GM18870 (cell line): ENCODE measurements around the gene S100A8.

Experiments
- ATAC-seq: cut with Tn5 transposase; IDR thresholded peaks from one replicate; pipeline ENCODE4 v1.9.1; 2021; ENCODE audit warnings: moderate library complexity; ENCODE audit not compliant: unreplicated experiment

Gene S100A8

GRCh38 chr1:153393926-153394325, 3.1 kb upstream of the S100A8 start:
- ATAC-seq: no peak

- no peak for ATAC-seq
Measured at GRCh38 chr1:153392822-153393221, 1.9 kb upstream of the S100A8 start.

DNA sequence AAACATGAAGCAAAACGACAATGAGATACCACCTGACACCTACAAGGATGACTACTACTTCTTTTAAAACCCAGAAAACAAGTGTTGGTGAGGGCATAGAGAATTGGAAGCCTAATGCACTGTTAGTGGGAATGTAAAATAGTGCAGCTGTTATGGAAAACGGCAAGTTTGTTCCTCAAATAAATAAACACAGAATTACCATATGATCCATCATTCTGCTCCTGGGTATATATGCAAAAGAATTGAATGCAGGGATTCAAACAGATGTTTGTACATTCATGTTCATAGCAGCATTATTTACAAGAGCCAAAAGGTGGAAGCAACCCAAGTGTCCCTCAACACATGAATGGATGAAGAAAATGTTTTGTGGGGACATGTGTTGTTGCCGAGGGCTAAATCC, 1.4 kb upstream of the S100A8 start:
- no peak for ATAC-seq

GRCh38 chr1:153389973-153390879, 647 bp downstream of the S100A8 start:
- no peak for ATAC-seq

DNA sequence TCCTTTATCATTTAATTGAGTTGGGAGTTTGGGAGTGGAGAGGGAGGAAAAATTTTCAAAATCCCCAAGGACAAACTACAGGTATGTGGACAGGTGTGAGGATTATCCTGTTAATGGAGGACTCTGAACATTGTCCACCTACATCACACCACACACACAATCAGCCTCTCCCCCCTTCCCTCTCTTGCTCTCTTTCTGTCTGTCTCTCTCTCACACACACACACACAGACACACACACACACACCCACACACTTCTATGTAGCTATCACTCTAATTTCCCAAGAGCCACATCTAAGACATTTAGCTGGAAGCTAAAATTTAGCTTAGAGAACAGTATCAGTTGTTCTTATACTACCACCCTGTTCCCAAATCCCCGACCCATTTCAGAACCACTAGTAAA, 1.5 kb downstream of the S100A8 start:
- no peak for ATAC-seq

- ATAC-seq: no peak
Measured at GRCh38 chr1:153387785-153388184, 3.1 kb downstream of the S100A8 start.

DNA sequence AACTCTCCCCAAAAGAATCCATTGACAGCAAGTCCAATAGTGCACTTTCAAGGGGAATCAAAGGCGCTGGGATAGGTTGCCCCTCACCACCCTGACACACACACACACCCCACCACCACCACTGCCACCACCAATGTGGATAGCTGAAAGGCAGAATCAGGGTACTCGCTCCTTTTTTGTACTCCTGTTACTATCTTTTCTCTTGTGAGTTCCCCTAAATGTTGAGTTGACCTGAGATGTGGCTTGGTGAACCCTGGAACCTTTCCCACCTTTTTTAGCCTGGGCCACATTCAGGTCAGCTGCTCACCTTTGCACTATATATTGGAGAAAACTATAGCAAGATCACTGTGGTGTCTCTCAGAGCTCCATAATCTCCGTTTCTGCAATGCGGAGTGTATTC, 3.9 kb downstream of the S100A8 start:
- ATAC-seq: no peak

GRCh38 chr1:153386500-153386901, 4.4 kb downstream of the S100A8 start:
- no peak for ATAC-seq

GRCh38 chr1:153384958-153385580, 5.8 kb downstream of the S100A8 start:
- no peak for ATAC-seq

DNA sequence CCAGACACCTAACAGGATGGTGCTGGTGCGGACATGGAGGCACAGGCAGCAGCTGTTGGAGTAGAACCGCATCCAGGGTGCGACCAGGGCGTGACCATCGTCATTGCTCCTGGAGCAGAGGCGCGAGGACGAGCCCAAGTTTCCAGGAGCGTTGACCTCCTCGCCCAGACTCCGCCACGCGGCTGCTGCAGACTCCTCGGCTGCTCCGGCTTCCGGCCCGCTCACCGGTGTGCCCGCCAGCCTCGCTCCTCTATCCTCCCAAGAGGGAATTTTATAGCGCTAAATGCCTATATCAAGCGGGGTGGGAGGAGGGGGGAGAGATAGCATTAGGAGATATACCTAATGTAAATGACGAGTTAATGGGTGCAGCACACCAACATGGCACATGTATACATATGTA, 10.2 kb downstream of the S100A8 start:
- ATAC-seq: no peak

GRCh38 chr1:153379591-153379990, 11.3 kb downstream of the S100A8 start:
- no peak for ATAC-seq

DNA sequence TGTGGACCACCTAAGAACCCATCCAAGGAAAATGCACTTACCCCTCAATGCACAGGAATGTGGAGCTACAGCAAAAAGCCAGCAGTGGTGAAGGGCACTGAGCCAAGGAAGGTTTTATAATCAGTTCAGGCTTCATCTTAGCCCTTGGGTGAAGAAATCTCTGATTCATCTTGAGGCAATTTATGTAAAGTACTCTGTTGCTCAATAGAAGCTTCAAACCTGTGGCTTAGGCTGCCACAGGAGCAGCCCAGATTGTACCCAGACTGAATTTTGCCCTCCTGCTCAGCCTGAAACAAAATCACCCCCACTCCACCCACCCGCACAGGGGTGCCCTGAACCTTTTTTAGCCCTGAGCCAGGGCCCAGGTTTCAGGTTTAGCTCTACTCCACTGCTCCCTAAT, 15.4 kb downstream of the S100A8 start, which contains the start of gene S100A12:
Gene S100A12, minus strand, starts transcription at position 111 of the 400 bp plus-strand sequence. CDS start 1,029 bp downstream, outside the sequence.
- ATAC-seq: no peak

GRCh38 chr1:153374071-153374470, 16.8 kb downstream of the S100A8 start:
- no peak for ATAC-seq

DNA sequence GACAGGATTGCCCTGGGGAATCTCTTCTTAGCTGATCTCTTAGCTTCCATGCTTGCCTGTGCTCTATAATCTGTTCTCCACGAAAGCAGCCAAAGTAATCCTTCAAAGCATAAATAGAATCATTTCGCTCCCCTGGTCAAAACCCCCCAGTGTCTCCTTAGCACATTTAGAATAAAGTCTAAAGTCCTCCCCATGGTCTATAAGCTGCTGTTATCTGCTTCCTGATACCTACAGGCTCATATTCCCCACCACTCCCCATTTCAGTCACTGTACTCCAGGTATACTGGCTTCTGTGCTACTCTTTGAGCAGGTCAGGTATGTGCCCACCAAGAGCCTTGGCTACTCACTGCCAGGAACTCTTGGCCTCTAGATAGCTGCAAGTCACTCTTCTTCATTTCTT, 18.3 kb downstream of the S100A8 start:
- ATAC-seq: no peak

DNA sequence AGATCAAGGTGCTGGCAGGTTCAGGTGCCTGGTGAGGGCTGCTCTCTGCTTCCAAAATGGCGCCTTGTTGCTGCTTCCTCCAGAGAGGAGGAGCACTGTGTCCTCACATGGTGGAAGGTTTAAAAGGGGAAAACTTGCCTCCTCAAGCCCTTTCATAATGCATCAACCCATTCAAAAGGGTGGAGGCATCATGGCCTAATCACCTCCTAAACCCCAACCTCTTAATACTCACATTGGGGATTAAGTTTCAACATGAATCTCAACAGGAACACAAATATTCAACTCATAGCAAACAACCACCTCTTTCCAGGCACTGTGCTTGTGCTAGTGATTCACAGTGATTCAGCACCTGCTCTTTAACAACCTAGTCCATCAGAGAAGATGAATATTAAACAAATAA, 19.6 kb downstream of the S100A8 start:
- ATAC-seq: no peak

DNA sequence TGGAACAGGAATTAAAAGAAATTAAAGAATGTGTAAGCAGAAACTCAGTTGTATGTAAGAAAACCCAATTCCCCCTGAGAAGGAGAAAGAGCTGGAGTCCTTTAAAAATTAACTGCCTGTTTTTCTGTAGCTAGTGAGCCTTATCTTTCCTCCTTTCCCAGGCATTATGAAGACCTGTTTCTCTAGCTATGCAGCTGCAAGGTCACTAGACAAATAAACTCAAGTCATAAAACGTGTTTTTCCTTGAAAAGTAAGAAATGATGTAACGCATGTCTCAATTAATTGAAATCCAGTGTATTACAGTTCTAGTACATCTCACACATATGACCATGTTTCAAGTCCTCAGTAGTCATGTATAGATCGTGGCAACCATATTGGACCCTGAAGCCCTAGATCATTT, 20.7 kb downstream of the S100A8 start:
- ATAC-seq: no peak

- ATAC-seq: no peak
Measured at GRCh38 chr1:153368495-153368894, 22.4 kb downstream of the S100A8 start.

- ATAC-seq: no peak
Measured at GRCh38 chr1:153367090-153367489, 23.8 kb downstream of the S100A8 start.

DNA sequence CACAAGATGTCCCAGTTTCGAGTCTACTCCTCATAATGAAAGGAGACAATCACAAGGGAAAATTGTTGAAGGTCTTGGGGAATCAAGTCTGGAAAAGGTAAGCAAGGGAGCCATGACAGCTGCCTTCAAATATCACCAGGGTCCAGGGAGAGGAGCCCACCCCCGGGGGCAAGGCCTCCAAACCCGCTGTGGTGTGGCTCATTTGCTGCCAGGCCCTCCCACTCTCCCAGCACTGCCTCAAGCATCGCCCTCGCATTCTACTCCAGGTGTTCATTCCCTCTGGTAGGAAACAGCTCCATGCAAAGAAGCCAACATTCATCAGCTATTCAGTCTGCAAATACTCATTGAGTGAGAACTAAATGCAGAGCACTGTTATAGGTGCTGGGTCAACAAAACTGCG, 24.6 kb downstream of the S100A8 start:
- no peak for ATAC-seq

GRCh38 chr1:153365696-153366095, 25.2 kb downstream of the S100A8 start:
- no peak for ATAC-seq

GRCh38 chr1:153364766-153365666, 25.9 kb downstream of the S100A8 start:
- ATAC-seq: no peak
